ENCODE data around the gene MAGEF1.

The MAGEF1 gene

DNA sequence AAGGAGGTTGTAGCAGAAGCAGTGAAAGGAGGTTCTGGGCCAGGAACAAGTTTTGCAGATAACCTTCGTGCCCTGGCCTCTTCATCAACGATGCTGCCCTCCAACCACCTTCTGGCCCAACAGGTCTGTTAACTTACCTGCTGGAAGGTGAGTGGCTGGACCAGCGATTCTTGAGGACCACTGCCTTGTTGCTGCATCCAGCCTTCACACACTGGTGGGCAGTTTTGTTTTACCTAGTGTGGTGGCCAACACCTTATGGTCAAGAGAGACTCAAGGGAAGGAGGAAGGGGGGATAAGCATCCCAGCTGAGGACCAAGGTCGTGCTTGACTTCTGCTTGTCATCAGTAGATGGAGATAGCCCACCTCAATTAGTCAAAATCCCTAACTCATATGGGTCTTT lies 7.8 kb upstream of the MAGEF1 start:
- no peak for DNase-seq

DNA sequence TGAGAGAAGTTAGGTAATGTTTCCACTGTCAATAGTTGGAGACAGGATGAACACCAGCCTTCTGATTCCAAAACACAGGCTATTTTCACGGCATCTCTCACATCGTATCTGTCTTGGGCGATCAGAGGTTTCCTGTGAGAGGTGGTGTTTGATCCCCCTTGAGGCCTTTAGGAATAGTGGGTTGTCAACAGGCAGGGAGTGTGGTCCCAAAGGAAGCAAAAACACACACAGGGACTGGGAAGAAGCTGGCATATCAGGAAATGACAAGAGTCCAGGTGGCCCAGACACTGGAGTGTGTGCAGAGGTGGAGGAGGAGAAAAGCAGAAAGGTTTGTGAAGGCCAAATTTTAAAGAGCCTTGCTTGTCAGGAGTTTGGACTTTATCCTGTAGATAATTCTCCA lies 6.6 kb upstream of the MAGEF1 start:
- DNase-seq: no peak

DNA sequence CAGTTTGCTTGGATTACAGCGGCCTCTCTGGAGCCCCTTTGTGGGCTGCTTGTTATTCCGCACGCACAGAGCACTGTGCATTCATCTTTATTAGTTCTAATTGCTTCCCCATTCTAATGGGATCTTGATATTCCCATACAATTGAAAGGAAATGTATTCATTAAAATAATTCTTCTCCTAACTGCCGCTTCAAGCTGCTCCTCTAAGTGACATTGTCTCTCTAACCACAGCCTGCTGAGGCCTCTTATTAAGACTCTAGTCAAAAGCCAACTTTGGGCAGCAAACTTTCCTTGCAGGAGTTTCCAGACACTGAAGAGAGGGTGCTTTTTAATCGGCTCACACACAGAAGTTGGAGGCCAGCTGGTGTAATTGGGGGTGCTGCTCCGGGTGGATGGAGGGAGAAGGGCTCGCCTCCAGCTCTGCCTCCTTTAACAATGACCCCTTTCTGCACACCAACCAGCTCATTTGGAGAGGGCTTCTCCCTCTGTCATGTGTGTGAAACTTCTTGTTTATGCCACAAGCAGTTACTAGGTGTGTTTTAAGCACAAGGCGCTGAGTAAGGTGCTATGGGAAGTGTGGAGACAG lies 5.6 kb upstream of the MAGEF1 start:
- no peak for DNase-seq

DNA sequence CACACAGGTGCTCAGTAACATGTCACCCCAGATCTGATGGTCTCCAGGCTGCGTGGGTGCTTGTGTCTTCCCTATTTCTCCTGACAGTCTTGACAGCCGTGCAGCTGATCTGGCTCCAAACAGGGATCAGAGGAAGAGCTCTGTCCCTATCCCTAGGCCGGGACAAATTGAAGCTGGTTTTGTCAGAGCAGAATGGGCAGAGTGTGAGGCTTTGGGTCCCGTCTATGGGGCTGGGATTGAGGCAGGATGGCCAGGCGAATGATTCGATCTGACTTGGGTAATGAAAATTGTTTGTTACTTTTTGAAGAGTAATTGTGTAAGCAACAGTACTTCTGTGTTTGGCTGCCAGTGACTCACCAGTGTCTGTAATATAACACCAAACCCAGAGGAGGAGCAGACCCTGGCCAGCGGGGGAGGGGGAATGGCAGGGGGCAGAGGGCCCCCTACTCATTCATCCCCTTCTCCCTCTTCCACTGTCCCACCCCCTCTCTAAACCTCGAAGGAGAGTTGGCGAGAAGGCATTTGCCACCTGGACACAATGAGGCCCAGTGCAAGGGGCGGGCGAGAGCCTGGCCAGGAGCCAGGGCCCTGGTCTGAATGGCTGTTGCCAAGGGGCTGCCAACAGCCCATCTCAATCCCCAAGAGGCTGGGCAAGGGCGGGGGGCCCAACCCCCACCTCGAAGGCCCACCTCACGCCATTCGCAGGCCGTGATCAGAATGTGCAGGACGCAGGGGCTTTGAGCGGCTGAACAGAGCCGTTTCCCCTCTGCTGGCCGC lies 4.9 kb upstream of the MAGEF1 start:
- no peak for DNase-seq

DNA sequence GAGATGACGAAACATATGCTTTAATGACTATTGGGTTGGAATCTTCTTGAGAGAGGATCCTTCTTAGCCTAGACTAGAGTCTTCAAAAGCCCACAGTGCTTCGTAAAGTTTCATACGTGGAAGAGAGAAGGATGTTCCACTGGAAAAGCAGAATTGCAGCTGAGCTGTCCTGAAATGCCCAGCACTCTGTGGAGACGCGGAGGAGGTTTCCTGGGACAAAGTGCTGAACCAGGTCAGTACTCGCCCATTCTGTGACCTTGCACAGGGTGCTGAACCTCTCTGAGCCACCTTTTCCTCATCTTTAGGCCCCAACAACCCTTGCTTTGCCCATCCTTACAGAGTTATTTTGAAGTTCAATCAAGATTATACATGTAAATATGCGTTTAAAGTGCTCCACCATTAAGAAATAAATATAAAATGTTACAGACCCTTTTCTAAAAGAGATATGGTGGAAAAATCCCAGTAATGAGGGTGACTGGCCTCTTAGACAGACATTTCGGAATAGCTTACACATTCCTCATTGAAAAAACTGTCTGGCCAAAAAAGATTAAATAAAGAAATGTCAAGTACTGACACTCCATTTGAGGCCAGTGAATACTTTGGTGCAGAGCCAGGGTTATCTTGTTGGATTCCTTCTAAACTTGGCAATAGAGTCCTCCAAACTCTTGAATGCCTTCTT lies 4.2 kb upstream of the MAGEF1 start:
- DNase-seq: no peak

DNA sequence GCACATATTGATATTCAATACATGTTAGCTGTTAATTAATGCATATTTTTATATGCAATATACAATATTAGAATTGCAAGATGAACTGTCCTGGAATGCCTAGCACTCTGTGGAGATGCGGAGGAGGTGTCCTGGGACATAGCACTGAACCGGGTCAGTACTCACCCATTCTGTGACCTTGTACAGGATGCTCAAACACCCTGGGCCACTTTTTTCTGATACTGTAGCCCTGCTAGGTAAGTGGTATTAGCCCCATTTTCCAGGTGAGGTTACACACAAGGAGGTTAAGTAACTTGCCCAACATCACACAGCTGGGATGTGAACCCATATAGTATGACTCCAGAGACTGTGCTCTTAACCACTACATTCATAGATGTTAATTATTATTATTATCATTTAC lies 1.7 kb upstream of the MAGEF1 start:
- no peak for DNase-seq

DNA sequence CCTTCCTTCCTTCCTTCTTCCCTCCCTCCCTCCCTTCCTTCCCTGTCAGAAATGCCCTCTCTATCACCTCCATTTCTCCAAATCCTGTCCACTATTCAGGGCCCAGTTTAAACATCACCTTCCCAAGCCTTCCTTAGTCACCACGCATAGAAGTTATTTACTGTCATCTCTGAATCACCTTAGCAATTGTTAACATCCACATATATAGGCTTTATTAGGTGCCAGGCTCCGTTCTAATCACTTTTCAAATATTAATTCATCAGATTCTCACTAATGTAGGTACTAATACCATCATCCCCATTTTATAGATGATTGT lies 1.1 kb upstream of the MAGEF1 start:
- DNase-seq: no peak

DNA sequence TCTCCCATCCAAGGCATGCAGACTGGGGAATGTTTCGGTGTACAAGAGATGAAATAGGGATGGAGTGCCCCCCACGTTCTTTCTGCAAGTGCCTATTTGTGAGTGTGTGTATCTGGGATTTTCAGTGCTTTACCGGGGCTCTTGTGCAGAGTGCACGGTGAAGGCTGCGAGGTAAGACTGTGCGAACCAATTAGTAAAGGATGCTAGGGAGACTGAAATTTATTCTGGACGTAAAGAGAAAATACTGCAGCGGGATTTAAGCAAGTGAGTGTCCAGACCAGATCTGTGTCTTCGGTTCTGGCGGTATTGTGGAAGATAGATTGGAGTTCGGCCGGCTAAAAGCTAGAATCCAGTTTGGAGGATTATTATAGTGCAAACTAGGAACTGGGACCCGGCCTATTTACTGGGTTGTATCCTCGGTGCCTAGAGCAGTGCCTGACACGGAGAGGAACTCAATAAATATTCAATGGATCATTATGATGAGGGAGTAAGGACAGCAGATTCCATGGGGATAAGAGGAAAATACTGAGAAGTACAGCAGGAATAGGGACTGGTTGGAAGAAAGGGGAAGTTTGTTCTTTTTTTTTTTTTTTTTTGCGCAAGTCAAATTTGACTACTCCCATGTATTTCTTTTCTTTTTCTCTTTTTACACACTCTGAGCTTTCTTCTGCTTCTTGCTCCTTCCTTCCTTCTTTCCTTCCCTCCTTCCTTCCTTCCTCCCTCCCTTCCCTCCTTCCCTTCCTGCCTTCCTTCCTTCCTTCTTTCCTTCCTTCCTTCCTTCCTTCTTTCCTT lies 580 bp upstream of the MAGEF1 start:
- DNase-seq: no peak

DNA sequence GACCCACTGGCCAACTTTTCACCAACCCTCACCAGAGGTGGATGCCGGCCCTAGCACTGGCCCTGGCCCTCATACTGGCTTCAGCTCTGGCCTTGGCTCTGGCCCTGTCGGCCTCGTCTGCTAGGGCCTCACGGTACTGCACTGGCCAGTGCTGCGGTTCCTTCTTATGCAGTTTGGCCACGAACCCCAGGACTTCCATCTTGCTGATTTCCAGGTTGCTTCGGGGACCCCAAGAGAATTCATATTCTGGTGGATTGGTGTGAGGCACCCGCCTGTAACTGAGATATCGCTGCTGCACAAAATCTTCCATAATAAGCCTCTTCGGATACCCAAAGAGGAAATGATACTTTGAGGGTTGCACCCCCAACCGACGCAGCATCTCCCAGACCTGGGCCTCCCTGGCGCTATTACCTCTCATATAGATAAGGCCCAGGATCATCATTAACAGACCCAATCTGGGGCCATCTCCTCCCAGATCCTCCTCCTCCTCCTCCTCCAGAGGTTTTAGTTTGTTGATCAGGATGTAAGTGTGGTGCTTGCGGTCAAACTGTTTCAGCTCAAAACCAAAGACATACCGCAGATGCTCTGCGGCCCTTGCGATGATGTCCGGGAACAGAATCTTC lies 883 bp downstream of the MAGEF1 start:
- DNase-seq: peak; percentile 80

DNA sequence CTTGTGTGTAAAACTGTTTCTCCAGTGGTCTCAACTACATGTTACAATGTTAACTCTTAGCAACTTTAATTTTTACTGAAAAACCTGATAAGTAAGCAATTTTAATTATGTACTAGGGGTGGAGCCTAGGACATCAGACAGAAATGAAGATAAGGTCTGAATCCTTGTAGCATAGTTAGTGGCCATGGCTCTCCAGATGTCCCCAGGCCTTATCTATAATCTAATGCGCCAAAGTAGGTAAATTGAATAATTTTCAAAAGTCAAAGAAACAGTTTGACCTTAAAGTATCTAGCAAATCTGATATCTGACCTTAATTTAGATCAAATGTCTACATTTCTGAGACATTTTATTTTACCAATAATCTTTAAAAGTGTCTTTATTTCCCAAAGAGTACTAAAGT lies 8.2 kb downstream of the MAGEF1 start:
- DNase-seq: no peak

DNA sequence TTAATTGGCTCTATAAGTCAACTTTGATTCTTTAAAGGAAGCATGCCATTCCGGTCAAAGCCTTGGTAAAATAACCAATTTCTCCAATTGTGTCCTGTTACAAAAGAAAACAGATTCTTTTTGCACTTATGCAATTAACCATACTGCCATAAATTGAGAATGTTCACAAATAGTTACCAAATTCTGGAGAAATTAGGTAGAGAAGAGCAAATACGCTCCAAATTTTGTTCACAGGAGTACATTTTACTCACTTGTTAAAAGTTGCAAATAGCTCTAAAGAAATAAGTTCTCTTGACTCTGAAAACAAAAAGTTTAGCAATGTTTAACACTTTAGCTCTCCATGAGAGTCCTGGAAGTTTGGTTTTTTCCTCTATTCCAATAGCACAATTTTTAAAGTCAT lies 11.1 kb downstream of the MAGEF1 start:
- no peak for DNase-seq

DNA sequence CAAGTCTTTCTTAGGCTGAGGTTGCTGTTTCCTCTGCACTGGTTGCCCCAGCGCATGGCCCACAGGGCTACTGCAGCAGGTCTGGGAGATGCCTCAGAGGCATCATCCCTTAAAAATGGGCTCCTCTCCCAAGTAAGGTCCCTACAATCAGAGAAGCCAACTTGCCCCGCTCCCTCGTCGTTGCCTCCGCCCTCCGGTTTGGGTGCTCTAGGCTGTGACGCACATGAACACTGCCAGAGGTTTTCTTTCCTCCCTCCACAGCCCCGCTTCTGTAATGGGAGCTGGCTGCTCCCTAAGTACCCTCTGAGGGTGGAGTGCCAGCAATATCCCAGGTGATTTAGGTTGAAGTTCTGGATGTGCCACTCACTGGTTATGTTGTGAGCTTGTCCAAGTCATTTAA lies 14.0 kb downstream of the MAGEF1 start:
- DNase-seq: no peak

DNA sequence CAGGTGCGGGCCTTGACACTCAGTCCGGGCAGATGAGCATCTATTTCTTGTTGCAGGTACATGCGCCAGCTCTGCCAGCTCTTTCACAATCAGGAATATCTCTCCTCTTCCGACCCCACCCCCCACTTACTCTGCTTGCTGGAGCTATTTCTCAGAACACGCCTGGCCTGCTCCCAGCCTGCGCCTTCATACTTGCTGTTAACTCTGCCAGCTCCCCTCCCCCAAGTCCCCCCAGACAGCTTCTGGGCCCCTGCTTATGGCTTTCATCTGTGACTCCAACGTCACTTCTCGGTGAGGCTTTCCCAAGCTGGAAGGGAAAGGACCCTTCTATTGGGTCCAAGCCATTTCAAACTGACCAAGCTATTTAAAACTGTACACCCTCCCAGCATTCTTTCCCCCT lies 15.2 kb downstream of the MAGEF1 start:
- DNase-seq: no peak

DNA sequence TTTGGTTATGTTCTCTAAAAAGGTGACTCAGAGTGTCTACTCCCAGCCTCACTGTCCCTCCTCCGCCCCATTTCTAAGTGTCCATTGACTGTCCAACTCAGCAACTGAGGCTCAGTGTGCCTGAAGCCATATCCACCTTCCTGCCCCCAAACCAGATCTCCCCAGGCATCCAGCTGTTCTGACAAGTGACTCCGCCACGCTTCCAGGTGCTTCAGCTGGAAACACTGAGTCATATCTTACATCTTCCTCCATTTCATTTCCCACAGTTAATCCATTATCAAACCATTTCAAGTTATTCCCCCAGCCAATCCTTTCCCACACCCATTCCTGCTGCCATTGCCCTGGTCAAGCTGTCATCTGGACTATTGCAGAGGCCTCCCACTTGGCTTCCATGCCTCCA lies 17.1 kb downstream of the MAGEF1 start:
- DNase-seq: no peak

DNA sequence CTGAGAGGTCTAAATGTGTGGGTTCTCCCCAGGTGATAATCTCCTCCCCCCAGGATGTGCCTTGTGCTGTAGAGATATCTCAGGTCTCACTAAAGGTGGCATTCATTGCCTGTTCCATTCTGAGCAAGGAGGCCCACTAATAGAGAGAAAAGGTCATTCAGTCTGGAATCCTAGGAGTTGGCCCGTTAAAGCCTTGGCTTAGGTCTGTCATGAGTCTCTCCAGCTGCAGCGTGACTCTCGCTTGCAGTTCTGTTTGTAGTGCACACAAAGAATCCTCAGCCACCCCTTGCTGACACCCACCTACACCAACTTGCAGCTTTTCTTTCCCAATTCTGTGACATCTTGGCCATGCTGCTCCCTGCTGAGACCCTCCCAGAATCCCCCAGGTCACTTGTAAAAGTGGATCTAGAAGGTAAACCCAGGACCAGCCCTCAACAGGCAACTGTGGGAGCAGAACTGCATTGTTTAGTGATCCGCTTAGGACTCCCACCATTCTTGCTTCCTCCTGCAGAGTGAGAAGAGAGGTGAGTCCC lies 17.7 kb downstream of the MAGEF1 start:
- DNase-seq: no peak

DNA sequence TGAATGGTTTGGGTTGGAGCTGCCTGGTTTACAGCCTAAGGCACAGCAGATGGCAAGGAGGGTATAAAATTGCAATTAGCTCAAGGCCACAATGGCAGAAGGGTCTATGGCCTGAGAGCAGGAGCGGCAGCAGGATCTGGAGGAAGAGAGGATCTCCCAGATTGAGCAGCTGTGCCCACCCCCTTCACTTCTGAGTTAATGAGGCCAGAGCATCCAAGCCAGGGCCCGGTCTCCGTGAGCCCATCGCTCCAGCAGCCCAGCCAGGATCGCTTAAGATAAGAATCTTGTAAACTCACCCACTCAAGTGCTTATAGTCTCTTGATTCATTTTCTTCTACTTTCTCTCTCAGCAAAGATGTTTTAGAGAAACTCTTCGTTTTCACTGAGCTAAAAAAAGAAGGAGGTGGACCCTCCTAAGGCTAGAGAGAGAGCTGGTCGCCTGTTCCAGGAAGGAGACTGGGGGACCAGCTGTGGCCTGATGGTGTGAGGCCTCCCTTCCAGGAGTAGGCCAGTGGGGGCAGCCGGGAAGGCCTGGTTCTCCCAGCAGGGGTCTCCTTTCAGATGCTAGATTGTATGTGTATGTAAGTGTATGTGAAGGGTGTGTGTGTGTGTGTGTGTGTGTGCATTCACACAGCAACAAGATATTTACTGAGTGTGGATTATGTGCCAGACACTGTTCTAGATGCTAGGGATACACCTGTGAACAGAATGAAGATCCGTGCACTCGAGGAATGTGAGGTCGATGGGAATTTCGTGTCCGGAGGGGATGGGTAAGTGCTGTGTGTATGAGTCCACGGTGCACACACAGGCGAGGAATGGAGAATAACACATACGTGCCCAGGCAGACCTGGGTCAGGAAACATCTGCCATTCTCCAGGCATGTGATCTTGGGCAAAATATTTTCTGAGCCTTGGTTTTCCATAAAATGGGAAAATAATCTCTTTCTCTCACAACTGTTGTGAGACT lies 18.6 kb downstream of the MAGEF1 start:
- no peak for DNase-seq

DNA sequence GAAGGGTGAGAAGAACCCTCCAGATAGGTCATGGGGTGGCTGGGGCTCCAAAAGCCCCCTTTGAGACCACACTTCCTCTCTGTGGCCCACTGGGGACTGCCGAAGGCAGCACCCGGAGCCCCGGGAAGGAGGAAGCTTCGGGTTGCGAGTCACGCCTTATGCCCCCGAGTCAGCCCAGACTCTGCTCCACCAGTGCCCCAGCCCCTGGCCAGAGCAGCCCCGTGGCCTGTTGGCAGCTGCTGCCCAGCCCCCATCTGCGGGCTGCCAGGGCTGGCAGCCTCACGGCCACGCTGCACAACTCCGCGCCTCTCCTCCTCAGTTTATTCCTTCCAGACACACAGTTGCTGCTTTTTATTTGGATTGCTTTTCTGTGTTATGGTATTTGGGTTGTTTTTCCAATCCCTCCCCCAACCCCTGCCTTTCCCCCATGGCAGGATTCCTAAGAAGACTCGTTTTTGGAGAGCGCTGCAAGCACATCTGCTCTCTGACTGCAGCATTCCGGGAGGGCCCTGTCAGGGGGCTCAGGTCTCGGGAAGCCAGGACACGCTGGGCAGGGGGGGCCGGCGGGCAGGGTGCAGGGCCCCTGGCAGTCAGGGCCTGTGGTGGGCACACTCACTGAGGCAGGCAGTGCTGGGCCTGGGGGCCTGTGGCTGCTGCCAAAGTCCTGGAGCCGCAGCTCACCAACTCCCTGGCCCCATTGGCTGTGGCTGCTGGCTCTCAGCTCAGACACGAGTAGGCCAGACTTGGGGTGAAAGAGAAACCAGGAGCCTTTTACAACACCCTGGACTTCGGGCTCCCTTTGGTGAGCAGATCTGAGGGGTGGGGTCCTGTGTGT lies 20.2 kb downstream of the MAGEF1 start:
- DNase-seq: peak; percentile 61

DNA sequence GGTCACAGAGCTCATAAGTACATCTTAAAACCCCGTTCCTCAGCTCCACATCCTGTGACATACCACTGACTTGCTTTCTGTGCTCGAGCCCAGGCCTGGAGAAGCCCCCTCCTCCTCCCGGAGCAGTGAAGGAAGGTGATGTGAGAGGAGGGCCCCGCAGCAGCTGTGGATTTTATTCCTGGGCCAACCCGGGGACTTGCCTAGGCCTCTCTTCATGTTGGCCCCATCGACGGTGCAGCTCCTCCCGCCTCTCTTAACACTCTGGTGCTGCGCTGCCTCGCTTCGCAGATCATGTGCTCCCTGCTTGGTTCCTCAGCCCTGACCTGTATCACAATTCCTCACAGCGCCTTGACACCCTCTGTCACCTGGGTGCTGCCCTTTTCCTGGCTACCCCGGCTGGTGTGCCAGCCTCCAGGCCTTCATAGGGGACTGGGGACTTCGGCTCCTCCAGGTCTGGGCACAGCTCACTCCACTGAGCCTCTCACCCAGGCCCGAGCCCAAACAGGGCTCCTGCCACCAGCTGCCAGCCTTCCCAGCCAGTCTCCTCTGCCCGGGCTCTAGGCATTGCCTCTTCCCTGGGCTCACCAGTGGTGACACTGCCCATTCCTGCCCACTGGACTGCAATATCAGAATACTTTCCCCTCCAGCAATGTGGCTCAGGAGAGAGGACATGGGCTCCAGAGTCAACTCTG lies 21.5 kb downstream of the MAGEF1 start:
- no peak for DNase-seq

DNA sequence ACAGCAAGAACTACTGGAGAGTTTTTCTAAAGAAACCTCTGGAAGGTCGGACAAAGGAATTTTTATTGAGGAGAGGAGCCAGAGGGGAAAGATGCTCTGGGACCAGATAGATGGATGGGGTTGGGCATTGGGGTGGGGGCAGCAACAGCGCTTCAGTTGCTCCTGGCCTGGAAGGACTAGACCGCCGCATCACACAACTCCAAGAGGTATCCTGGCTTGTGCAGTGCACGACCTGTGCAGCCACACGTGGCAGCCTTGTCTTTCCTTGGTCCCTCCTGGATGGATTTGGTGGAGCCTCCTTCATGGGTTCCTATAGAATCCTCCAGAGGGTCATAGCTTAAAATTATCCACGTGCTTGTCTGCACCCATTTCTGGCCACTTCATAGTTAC lies 23.0 kb downstream of the MAGEF1 start:
- no peak for DNase-seq

DNA sequence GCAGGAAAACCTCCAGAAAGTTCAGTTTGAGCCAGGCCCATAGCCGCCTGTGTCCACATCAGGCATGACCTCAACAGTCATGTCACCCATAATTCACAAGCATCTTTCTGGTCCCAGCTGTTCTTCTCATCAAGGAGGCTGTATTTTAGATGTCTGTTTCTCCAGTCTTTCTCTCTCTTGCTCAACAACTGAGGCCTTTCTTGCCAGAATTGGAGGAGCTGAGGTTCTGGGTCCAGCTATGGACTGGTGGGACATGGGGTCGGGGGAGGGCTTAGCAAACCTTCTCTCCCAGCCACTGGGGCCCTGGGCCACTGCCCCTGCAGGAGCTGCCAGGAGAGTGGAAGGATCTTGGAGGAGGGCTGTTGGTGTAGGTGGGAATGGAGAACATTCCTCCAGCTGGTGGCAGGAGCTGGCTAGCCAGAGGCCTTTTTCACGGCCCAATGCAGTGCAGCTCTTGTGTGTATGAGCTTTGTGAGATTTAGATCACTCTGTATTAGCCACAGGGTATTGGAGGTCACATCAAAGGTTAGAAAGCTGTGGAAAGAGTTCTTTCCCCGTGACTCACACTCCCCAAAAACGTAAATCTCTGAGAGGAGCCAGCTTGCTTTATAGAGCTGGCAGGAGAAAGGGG lies 23.5 kb downstream of the MAGEF1 start:
- no peak for DNase-seq

Measured in GDM1 (cell line).